K562 (cell line): Measurements from ENCODE around the gene CHDH. TPM values are rescaled to one million over a fixed set of nuclear protein-coding genes. Genes with fewer than 3 reads are reported as not detected.

Source experiments
- BACH1 ChIP-seq: fragments of 200-800 bp; sonication (Bioruptor generic); IDR thresholded peaks from 2 replicates; pipeline ENCODE4 v1.6.1; 2016; ENCODE audit warnings: missing genetic modification characterization, missing compliant biosample characterization
- CCNT2 ChIP-seq: IDR thresholded peaks from 2 replicates; pipeline ENCODE4 v1.6.1; 2011; ENCODE audit warnings: borderline replicate concordance, low read depth, mild to moderate bottlenecking, moderate library complexity, mixed read lengths, low read length; ENCODE audit not compliant: insufficient read length; ENCODE audit errors: extremely low read depth
- ESRRA ChIP-seq: fragments of 450-650 bp; IDR thresholded peaks from 2 replicates; pipeline ENCODE4 v1.6.1; 2014; ENCODE audit warnings: low read depth, mild to moderate bottlenecking, moderate library complexity, borderline replicate concordance
- GABPA ChIP-seq: fragments of 200-800 bp; sonication (Bioruptor generic); conservative IDR thresholded peaks from 2 replicates; pipeline ENCODE4 v1.6.1; 2016; ENCODE audit warnings: low read depth, missing genetic modification characterization, missing compliant biosample characterization
- NCOA6 ChIP-seq: fragments of 450-650 bp; IDR thresholded peaks from 2 replicates; pipeline ENCODE4 v1.6.1; 2017; ENCODE audit warnings: mild to moderate bottlenecking
- NKRF ChIP-seq: fragments of 450-650 bp; IDR thresholded peaks from 2 replicates; pipeline ENCODE4 v1.6.1; 2016; ENCODE audit warnings: borderline replicate concordance
- NRF1 ChIP-seq, 2 experiments: fragments of 450-650 bp; IDR thresholded peaks in 1 of 2; conservative IDR thresholded peaks in 1 of 2; 2 replicates each; pipeline ENCODE4 v1.6.1; 2014; ENCODE audit warnings: mild to moderate bottlenecking in 2 of 2
- OTX1 ChIP-seq: fragments of 450-650 bp; formaldehyde crosslinking; IDR thresholded peaks from 2 replicates; pipeline ENCODE4 v1.4.0; 2022; ENCODE audit warnings: mild to moderate bottlenecking
- SIN3B ChIP-seq: fragments of 450-650 bp; IDR thresholded peaks from 2 replicates; pipeline ENCODE4 v1.6.1; 2017; ENCODE audit warnings: low read depth, mild to moderate bottlenecking, moderate library complexity
- SUPT5H ChIP-seq: fragments of 450-650 bp; IDR thresholded peaks from 2 replicates; pipeline ENCODE4 v1.6.1; 2016
- TFAP4 ChIP-seq: sonication (generic); formaldehyde crosslinking; IDR thresholded peaks from 2 replicates; pipeline ENCODE4 v1.8.0; 2022; ENCODE audit warnings: missing genetic modification reagents, mild to moderate bottlenecking, moderate library complexity, borderline replicate concordance
- ZBTB1 ChIP-seq: sonication (generic); formaldehyde crosslinking; IDR thresholded peaks from 2 replicates; pipeline ENCODE4 v1.8.1; 2023; ENCODE audit warnings: missing genetic modification reagents, low read depth, mild to moderate bottlenecking, borderline replicate concordance
- ZBTB40 ChIP-seq, 2 experiments: fragments of 450-650 bp in 1 of 2; sonication (generic) in 1 of 2; formaldehyde crosslinking in 1 of 2; IDR thresholded peaks; 2 replicates each; pipeline versions ENCODE4 v1.7.1 to v1.9.0; 2016 to 2022; ENCODE audit warnings: inconsistent platforms in 1 of 2, mild to moderate bottlenecking in 1 of 2, missing genetic modification reagents in 1 of 2
- ZNF133 ChIP-seq: fragments of 250-450 bp; sonication (Bioruptor Pico); IDR thresholded peaks from 2 replicates; pipeline ENCODE4 v1.4.0; 2020; ENCODE audit warnings: mild to moderate bottlenecking
- polyA plus RNA-seq, 8 experiments: library from polyadenylated mRNA; depleted of rRNA in 4 of 8; stranded (reverse) in 5 of 8; unstranded in 3 of 8; fragments of >200 nt; fragmentation: Nextera tagmentation in 2 of 8; fragmentation: Illumina TruSeq in 1 of 8; extraction: Ambion mirVana in 2 of 8; extraction: Trizol in 1 of 8; gene quantifications; 2 replicates each; pipeline versions ENCODE4 v1.2.1 to v1.2.3, GENCODE V29; 2011 to 2014; ENCODE audit warnings: inconsistent platforms in 1 of 8, missing spikeins in 1 of 8
- total RNA-seq, 7 experiments: library from RNA; depleted of rRNA in 6 of 7; stranded (reverse); fragments of >200 nt in 6 of 7; fragmentation: Illumina TruSeq in 2 of 7; extraction: Trizol in 2 of 7; gene quantifications; 2 replicates each; pipeline versions ENCODE4 v1.2.1 to v1.2.3, GENCODE V29; 2011 to 2021; ENCODE audit warnings: low replicate concordance in 1 of 7

CHDH gene
- total and polyA plus RNA-seq, 9 of the 15 experiments (the other 6 are each of a cell fraction or from before 2014, with no cell fraction given): 0.06 to 1.9 (median 0.46) TPM

GRCh38 chr3:53881691-53882593 is 35.7 kb upstream of the CHDH start, which contains the start of gene ACTR8 (continued):
- peak; percentile 56; the same call in 1 of the 2 replicates for TF ChIP-seq ZBTB40 (IDR thresholded peaks at IDR 0.05)
- no peak for TF ChIP-seq ZBTB40 (CRISPR knock-in tag; IDR thresholded peaks at IDR 0.05)
- no peak for TF ChIP-seq ZBTB1 (CRISPR knock-in tag)
- TF ChIP-seq NKRF: peak; percentile 28; the same call in 1 of the 2 replicates
- no peak for TF ChIP-seq SIN3B
- TF ChIP-seq SUPT5H: peak; percentile 92
- TF ChIP-seq GABPA (tag): peak; percentile 65
- TF ChIP-seq ZNF133 (CRISPR knock-in tag): no peak
- no peak for TF ChIP-seq OTX1 (CRISPR knock-in tag)
- peak; percentile 46; the same call in 1 of the 2 replicates for TF ChIP-seq TFAP4 (CRISPR knock-in tag)
- no peak for TF ChIP-seq NCOA6
- peak; percentile 44 for TF ChIP-seq CCNT2
- peak; percentile 51; the same call in 1 of the 2 replicates for TF ChIP-seq ESRRA
- TF ChIP-seq NRF1 (conservative IDR thresholded peaks at IDR 0.05 in 1 of 2, IDR thresholded peaks at IDR 0.05 in 1 of 2): peak; percentile 92 to 93
- TF ChIP-seq BACH1 (tag): no peak
